Right ventricle myocardium inferior (tissue), 1 donor: ENCODE data around the gene TTLL6. TPM values are rescaled to one million over a fixed set of nuclear protein-coding genes. Genes with fewer than 3 reads are reported as not detected.

ENCODE experiments used
- ATAC-seq: fragments of 200-7000 bp; cut with Tn5 transposase; one replicate; pipeline ENCODE4 v1.9.1; 2020; ENCODE audit warnings: mild to moderate bottlenecking, moderate library complexity
- DNase-seq: peaks from one replicate; pipeline ENCODE4 v3.0.0; 2021; ENCODE audit errors: missing footprints
- intact Hi-C: fragments of 100-400 bp; cut with DNase I; formaldehyde crosslinking; loops from one replicate; pipeline ENCODE4 v1.11.0; 2022
- total RNA-seq: library from RNA; stranded (reverse); fragmentation: NEBNext Ultra II Directional; extraction: Animal tissue kit (Norgen Biotek cat#: 25700); gene quantifications from one replicate; pipeline ENCODE4 v1.2.1, GENCODE V29; 2021
- donor health status: DM: no; HTN: yes; CAD: no; lungs with severe emphysema.

The TTLL6 gene
- total RNA-seq, 1 donor from 2014 or later = 0.08 TPM

DNA sequence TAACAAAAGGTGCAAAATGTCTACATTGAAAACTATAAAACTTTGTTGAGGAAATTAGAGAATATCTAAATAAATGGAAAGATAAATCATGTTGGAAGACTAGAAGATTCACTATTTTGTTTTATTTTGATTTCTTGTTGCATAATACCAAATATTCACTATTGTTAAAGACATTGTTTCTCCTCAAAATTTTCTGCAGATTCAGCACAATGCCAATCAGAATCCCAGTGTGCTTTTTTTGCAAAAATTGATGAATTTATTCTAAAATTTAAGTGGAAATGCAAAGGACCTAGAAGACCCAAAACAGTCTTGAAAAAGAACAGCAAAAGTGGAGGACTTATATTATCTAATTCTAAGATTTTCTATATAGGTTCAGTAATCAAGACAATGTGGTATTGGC, 40.4 kb downstream of the TTLL6 start:
- ATAC-seq (no peak), DNase-seq (no peak)
- intact Hi-C loops = no loop called here

DNA sequence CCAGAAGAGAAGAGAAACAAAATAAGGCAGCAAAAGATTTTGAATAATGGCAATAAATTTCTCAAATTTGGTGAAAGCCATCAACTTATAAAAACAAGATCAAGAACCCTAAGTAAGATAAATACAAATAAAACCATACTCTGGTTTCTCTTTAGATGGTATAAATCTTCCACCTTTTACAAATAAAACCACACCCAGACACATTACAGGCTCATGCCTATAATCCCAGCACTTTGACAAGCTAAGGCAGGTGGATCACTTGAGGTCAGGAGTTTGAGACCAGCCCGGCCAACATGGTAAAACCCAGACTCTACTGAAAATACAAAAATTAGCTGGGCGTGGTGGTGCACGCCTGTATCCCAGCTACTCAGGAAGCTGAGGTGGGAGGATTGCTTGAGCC, 43.8 kb downstream of the TTLL6 start:
- DNase-seq (no peak), ATAC-seq (no peak)
- intact Hi-C loops = no loop called here

DNA sequence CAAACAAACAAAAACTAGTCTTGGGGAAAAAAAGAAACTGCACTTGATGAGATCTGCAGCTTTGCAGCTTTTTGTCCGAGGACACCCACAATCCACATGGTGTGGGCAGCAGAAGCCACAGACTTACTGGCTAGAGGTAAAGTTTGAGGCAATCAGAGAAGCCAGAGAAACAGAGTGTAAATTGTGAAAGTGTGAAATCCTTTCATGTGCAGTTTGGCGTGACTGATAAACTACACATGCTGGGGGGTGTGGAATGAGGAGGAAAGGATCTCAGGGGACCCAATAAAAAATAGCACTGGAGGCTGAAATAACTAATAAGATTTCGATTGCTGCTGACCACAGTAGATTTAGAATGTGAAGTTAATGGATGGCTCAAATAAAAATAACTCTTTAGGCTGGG, 46.1 kb downstream of the TTLL6 start:
- ATAC-seq = no peak
- intact Hi-C loops = no loop called here
- DNase-seq = no peak

DNA sequence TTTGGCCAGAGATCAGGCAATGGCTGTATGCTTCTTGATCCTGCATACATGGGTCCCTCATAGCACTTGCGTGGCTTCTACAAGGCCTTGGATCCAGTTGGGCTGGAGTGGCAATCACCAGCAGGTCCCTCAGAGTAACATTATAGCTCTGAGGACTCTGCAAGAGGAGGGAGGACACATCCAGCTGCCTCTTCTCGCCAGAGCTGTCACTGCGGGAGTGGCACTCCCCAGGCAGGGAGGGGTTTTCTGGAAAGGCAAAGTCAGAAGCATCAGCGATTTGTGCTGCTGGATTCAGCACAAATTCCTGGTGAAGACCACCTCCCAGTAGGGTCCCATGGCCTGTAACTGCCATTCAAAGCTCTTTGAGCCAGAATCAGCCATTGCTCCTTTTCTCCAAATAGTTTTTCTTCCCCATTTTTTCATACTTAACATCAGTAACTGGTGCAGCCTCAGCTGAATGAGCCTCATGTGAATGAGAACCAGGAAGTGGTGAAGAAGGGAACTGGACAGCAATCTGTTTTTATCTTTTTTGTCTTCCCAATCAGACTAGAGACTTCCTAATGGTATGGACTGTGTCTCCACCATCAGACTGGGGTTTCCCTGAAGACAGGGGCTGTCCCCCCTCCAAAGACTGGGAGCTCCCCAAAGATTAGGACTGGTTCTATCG, 47.9 kb downstream of the TTLL6 start:
- ATAC-seq = no peak
- no peak for DNase-seq
- intact Hi-C loops = no loop called here

DNA sequence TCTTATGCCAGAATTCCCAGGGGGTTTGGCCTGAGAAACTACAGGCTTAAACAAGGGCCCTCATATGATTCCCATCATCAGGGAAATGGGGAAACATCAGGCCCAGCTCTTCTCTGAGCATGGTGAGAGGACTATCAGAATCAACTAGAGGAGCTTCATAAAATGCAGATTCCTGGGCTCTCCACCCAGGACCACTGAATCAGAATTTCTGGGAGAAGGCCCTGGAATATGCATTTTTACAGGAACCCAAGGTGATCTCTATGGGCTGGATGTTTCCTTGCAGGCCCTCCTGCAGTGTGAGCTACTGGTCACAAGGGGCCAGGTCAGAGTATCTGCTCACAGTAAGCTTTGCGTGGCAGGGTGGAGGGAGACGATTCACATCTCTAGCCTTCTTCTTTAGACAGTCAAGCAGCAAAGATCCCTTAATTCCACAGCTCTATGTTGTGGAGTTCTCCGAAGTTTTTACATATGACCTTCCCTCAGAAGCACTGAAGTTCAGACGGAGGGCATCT, 49.7 kb downstream of the TTLL6 start:
- DNase-seq (no peak), ATAC-seq (no peak)
- intact Hi-C loops = no loop called here

DNA sequence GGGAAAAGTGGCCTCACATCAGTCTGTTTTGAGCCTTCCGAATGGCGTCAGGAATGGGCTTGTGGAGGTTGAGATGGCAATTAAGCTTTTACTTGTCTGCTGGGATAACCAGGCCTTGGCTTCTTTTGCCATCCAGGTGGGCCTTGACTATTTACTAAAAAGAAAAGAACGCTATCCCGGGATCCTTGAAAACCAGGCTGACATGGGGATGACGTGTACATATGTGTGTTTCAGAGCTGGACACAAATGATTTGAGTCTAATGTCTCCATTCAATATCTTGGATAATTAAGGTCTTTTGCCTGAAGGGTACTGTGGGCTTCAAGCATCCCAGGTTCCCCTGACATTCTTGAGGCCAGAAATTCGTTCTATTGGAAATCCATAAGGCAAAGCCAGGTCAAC, 55.9 kb downstream of the TTLL6 start:
- ATAC-seq = no peak
- intact Hi-C loops = no loop called here

DNA sequence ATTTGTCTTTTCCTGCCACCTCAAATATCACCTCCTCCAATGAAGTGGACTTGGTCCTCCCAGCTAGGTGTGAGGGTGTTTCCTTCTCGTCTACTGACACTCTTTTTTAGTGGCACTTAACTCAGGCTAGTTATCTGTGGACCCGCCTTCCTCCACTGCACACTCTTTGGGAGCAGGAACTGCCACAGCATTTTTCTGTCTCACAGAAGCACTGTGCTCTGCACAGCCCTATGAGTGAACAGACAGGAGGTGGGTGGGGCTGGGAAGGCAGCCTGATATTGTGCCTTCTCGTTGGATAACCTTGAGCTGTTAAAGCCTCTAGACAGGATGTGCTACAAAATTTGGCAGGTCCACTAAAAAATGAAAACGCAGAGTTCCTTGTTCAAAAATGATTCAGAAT, 56.6 kb downstream of the TTLL6 start:
- intact Hi-C loops = no loop called here
- ATAC-seq (no peak), DNase-seq (no peak)

More for the DNA sequence above, 55.9 kb downstream of the TTLL6 start:
- no peak for DNase-seq

DNA sequence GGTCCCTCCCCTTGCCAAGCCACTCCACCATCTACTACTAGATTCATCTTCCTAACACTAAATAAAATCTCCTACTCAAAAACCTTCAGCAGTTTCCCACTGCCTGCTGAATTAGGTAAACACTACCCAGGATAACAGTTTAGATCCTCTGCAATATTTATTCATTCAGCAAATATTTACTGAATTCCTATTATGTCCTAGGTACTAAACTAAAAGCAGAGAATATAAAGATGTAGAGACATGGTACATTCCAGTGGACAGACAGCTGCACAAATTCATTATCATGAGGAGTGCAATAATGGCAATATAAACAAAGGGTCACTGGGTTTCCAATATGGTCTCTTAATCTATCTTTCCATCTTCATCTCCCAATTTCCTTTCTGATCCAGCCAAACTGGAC, 57.7 kb downstream of the TTLL6 start:
- intact Hi-C loops = no loop called here
- DNase-seq (no peak), ATAC-seq (no peak)

DNA sequence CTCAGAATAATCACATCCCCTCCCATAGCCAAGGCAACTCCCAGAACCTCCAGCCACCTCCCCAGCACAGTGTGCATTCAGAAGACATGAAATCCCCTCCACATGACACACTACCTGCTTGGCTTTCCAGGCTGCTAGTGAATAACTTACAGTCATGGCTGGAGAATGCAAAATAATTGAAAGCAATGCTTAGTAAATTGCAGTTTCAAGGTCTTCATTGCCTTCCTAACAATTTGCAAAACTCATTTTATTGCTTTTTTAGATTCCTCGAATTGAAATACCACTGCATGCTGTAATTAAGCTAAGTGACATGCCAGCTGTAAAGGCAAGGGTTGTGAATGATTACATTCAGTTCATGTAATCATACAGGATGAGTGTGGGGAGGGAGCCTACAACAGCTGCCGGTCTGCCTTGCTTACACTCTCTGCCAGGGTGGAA, 59.5 kb downstream of the TTLL6 start:
- DNase-seq (no peak), ATAC-seq (no peak)
- intact Hi-C loops = no loop called here

DNA sequence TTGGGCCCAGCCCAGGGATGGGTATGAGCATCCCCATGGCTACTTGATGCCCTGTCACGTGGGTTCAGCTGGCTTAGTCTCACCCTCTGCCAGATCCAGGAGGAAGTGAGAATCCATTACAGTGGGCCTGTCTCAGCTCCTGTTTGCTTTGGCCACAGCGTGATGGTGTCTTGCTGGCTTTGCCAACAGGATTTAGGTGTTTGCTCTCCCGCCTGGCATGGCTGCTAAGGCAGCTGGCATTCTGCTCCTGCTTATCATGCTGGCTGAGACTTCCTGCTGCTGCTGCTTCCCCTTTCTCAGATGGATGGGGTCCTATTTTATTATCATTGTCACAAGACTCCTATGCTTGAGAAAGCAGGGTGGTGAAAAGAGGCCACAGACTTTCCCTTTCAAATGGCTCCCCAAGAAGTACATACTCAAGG, 60.2 kb downstream of the TTLL6 start:
- no peak for DNase-seq
- intact Hi-C loops = no loop called here
- ATAC-seq = no peak

DNA sequence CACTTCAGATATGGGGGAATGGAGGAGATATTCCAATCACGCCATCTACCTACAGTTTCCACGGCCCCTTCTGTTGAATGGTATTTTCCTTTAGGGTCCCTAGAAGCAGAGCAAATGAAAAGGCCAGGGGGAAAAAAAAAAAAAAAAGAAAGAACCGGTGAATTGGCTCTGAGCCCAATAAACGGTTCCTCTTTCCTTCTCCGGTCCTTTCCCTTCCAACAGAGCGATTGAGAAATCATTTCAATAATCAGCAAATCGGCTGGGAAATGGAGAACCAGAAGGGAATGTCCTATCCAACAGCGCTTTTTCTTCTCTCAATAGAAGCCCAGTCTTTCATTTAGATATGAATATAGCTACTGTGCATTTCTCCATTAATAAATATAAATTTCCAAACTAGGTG, 61.7 kb downstream of the TTLL6 start:
- no peak for ATAC-seq
- no peak for DNase-seq
- intact Hi-C loops = no loop called here

DNA sequence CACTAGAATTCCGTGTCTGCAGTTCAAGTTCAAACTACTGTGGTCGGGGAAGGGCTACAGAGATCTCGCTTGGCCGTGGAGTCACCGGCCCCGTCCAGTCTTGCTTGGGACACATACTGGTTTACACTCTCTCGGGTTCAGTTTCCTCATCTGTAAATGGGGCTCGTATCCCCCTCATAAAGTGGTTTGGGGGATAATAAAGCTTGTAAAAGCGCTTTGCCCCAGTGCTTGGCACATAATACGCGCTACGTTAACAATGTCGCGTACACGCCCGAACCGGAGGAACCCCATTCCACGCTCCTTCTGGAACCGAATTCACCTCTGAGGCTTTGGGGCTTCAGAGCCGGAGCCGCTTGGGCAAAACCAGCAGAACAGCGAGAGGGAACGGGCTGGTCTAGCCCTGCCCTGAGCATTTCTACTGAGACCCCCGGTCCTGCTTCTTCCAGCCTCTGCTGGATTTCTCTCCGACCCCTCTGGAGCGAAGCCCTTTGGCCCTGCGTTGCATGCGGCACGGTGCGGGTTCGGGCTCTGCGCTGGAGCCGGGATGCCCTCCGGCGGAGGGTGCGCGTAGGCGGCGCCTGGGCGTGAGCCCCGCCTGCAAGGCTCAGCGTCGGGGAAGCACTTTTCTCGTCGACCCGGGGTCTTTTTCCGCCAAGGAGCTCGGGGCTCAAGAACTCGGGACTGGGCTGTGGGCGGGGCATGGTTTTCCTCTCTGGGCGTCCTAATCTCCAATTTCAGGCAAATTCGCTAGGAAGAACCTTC, 62.3 kb downstream of the TTLL6 start:
- ATAC-seq = no peak
- DNase-seq = no peak
- intact Hi-C loops = no loop called here

DNA sequence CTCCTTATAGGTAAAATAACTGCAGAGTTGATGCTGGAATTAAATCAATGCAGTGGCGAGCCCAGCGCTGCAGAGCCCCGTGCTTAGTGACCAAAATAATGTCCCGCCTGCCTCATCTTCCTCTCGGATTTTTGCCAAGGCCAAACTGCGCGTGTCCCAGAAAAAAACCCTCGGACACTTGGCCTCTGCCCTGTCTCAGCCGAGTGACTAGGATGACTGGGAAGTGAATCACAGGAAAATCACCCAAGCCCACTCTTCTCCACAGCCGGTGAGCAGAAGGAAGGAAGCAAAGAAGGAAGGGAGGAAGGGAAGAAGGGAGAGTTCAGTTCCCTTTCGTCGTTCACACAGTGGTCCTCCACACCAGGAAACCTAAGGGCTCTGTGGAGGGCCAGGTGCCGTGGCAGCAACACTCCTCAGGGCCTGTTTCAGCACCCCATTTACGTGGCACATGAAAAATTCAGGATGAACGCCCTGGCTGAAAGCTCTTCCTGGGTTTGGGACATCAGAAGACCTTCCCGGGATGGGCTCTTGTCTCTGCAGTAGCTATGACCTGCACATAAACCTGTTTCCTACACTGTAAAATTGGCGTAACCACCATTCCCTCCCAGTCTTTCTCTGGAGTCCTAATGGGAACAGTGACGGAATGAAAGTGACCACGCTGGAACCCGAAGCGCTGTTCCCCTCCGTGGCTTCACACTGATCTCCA, 63.1 kb downstream of the TTLL6 start:
- intact Hi-C loops = no loop called here
- ATAC-seq (no peak), DNase-seq (no peak)

DNA sequence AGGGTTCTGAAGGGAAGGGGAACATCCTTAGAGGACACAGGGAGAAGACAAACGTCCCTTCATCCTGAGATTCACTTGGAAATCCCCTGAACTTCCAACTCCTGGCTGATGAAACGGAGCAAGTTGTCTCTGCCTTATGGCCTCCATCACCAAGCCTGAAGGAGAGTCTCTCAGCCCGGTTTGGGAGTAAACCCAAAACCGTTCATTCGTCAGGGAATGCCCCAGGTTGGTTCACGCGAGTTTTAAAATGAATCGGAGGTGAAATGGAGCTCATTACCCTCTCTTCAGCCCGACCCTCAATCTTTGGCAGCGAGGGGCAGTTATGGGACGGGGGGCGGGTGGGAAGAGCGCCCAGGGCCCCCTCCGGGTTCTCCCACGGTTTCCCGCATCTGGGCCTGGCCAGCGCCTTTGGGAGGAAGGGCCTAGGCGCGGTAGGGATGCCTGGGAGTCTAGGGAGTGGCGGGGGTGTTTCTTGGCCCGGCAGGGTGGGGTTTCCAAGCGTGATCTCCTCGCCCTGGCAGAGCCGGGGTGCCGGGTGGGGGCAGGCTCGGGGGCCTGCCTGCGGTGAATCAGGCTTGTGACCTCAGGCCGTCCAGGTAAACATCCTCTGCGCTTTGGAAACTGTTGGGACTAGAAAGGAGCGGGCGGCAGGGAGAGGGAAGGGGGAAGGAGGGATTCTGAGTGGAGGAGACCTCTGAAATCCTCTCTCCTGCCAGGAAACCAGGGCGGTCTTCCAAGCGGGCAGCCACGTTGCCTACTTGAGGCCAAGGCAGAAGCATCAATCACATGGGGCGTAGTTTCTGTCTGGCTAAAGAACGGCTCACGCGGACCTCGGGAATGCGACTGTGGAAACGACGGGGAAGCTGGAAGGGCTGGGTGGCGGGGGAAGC, 64.4 kb downstream of the TTLL6 start:
- DNase-seq (no peak), ATAC-seq (no peak)
- intact Hi-C loops = no loop called here

DNA sequence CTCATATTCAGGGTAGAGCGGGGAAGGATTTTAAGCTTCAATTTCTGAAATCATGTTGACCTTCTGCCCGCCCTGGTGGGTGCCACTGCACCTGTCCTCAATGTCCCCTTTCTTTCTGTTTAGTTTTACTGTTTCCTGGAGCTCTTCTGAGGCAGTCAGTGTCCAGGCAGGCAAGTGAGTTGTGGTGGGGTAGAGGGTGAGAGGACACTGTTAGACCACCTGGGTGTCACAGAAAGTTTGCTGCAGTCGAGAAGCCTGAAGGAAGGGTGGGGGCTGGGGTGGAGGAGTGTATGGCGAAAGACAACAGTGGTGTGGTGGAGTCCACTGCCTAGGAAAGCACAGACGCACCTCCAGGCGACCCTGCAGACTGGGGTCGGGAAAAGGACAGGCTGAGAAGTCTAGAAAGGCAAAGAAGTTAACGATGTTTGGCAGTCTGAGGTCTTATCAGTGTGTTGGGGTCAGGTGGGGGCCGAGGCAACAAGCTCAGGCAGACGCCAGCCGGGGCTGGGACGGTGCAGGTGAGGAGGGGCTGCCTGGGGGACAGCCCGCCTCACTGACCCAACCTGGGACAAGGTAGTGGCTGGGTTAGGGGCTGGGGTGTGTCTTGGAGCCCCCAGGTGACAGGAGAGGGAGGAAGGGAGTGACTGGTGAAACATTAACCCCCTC, 65.2 kb downstream of the TTLL6 start:
- ATAC-seq (no peak), DNase-seq (no peak)
- intact Hi-C loops = no loop called here

DNA sequence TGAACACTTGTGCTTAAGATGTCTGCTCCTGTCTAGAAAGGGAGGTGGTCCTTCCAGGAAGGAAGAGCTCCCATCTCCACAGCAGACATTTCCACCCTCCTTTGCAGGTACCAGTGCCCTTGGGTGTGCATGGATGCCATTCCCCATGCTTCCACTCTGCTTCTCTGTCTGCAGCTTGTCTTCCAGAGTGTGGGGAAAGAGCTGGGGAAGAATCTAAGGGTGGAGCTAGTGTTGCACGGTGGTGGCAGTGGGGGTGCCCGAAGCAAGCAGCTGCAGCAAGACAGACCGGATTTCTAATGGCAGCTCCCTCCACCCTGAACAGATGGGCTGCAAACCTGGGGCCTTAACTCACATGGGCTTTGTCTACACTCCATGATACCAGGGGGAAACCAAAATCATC, 65.9 kb downstream of the TTLL6 start:
- ATAC-seq = no peak
- intact Hi-C loops = no loop called here
- DNase-seq = no peak

DNA sequence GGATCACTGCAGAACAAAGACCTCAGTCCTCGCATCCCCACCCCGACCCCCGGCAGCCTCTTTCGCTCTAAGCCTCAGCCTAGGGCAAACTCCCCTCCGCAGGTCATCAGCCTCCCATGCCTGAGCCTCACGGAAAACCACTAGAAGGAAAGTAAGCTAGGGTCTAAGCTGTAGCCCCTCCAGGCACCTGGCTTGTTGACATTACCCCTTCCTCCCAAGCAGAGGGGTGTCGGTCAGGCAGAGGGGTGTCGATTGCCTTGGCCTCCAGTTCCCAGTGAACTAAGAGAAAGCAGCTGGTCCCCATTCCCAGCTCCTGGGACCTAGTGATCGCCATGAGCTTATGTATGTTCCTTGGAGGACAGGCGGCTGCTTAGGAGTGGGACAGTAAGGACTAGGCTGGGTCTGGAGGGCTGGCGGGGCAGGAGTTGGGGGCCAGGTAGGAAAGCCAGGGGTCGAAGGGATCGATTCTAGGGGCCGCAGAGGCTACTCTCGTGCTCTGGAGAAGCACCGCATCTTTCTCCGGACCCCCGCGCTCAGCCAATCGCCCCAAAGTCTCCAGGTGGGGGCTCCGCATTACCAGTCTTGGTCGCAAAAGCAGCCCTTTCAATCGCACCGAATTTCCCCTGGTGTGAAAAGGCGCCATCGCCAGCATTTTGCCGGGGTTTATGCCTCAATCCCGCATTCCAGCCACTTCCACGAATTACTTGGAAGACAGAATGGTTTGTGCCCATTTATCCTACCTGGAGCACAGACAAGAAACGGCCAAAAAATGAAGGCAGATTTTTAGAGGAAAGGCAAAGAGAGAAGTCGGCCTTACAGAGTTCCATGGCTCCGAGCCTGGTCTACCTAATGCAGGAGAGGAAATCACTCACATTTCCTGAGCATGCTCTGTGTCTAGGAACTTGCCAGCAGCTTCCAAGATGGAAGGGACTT, 67.1 kb downstream of the TTLL6 start:
- no peak for DNase-seq
- intact Hi-C loops = no loop called here
- ATAC-seq = no peak
